ENCODE measurements around the gene CCDC57.

The CCDC57 gene

DNA sequence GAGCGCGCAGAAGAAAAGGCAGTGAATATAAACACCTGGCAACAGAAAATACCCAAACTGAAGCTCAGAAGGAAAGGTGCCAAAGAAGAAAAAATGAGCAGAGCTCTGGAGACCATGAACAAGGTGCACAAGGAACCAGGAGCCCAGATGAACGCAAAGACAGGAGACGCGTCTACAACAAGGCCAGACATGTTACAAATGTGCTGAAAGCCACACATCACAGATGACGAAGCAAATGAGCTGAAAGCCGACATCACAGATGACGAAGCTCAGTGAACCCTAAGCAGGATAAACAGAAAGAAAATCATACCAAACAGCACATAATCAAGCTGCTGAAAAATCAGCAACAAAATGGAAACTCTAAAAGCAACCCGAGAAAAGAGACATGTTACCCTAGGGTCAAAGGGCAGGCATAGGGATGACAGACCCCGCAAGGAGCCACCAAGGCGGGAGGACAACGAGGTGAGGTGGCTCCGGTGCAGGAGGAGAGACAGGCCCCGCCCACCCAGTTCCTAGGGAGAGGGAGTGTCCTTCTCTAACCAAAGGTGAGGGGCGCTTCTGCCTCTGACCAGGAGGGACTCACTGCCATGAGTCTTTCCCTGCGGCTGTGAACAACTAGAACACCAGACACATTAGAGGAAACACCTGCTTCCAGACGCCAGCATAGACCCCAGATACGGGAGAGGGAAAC is 39.1 kb downstream of the CCDC57 start:
- DNase-seq, result no peak

DNA sequence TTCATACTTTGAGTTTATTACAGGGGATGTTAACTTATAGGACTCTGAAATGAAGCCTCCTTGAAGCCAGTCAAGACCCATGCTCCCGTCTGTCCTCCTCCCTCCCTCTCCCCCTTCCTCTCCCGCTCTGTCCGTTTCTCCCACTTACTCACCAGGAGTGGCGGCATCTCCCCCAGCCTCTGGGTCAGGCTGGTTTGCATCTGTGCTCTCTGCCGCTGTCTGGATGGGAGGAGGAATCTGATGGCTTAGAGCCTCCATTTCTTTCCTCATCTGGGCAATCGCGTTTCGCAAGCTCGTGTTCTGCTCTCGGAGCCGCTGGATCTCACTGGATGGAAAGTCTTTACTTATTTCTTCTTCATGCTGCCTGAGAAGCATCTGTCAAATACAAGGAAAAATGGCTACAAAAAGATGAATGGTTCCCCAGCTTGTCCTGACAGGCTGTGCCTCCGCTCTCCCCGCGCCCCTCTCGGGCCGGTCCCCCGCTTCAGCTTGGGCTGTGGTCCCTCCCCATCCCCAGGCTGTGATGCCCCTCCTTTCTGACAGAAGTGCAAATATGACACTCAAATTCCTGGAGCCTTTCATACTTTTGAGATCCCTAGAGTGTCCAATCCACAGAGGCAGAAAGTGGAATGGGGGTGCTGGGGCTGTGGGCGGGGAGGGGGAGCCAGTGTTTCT is 40.0 kb downstream of the CCDC57 start:
- no peak for DNase-seq

DNA sequence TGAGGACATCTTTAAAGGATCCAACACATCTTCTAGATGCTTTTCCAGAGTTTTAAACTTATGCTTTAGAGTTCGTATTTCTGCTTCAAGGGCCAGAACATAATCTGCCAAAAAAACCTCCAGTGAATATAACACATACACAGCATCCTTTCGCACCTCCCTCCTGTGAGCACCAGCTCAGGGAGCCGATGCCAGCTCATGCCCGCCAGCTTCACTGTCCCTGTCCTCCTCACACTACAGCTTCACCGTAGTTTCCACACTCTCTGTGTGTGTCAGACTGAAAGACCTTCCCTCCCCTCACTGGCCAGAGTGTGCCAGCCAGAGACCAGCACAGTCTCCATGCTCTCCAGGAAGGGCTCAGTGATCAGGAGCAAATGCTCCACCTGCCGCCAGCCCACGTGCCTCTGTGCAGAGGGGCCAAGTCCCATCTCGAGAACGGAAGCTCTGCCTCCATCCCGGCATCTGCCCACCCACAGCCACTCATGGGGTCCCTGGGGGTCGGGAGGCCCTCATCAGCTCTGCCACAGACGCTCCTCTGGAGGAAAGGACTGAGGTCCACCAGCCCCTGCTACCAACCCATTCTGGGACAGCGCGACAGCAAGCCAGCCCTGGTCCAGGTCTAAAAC is 40.8 kb downstream of the CCDC57 start:
- no peak for DNase-seq

DNA sequence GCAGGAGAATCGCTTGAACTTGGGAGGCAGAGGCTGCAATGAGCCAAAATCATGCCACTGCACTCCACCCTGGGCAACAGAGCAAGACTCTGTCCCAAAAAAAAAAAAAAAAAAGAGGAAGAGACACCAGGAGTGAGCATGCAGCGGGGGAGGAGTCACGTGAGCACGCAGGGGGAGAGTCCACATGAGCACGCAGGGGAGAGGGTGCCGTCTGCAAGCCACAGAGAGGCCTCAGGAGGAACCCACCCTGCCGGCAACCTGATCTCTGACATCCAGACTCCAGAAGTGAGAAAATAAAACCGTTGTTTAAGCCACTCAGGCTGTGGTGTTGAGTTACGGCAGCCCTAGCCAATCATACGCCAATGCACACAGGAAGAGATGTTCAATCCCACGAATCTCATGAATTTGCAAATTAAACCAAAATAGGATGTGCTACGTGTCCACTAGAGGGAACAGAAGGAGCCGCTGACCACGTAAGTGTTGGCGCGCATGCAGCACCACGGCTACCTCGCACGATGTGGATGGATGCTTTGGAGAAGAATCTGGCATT is 42.2 kb downstream of the CCDC57 start:
- DNase-seq, result no peak

DNA sequence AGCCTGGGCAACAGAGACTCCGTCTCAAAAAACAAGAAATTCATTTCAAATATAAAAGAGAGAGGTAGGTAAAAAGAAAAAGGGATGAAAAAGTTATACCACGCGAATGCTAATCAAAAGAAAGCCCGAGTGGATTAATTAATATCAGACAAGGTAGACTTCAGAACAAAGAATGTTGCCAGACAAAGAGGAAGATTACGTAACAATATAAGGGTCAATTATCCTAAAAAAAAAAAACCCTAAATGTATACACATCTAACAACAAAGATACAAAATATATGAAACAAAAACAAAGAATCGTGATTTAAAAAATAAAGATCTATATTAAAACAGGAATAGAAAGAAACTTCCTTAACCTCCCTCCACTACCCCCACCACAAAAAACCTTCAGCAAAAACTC is 44.1 kb downstream of the CCDC57 start:
- DNase-seq, result no peak

DNA sequence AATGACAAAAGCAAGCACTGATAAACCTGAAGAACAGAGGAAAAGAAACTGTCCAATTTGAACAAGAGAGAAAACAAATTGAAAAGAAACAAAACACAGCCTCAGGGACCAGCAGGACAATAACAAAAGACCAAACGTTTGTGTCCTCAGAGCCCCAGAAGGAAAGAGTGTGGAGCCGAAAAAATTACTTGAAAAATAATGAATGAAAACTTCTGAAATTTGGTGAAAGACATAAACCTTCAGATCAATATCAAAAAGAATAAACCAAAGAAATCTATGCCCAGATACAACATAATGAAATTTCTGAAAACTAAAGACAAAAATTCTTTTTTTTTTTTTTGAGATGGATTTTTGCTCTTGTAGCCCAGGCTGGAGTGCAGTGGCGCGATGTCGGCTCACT is 45.6 kb downstream of the CCDC57 start:
- no peak for DNase-seq

DNA sequence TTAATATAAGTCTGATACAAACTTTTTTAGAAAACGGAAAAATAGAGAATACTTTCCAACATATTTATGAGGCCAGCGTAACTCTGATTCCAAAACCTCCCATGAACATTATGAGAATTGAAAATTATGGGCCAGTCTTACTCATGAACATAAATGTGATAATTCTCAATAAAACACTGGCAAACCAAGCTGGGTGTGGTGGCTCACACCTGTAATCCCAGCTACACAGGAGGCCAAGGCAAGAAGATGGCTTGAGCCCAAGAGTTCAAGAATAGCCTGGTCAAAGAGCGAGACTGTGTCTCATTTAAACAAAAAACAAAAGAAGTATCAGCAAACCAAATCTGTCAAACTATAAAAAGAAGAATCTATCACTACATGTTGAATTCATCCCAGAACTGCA is 47.8 kb downstream of the CCDC57 start:
- DNase-seq, result no peak

DNA sequence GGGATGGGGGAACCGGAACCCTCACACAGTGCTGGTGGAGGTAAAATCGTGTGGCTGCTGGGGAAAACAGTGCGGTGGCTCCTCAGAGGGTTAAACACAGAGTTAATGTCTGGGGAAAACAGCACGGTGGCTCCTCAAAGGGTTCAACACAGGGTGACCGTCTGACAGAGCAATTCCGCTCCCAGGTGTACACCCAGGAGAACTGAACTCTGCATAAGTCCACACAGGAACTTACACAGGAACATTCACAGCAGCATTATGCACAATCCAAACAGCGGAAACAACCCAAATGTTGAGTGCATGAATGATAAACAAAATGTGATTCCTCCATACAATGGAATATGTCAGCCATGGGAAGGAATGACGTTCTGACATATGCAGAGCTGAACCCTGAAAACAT is 51.4 kb downstream of the CCDC57 start:
- no peak for DNase-seq

DNA sequence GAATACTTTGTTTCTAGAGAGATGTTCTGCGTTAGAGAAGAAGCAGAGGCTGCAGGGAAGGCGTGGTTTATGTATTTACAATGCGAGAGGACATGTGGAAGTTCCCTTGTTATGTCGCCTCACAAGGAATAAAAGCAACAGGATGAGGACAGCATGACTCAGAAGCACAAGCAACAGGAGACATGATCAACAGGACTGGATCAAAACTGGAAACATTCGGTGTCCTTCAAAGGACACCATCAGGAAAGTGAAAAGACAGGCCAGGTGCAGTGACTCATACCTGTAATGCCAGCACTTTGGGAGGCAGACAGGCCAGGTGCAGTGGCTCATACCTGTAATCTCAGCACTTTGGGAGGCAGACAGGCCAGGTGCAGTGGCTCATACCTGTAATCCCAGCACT is 52.6 kb downstream of the CCDC57 start:
- DNase-seq, result no peak

DNA sequence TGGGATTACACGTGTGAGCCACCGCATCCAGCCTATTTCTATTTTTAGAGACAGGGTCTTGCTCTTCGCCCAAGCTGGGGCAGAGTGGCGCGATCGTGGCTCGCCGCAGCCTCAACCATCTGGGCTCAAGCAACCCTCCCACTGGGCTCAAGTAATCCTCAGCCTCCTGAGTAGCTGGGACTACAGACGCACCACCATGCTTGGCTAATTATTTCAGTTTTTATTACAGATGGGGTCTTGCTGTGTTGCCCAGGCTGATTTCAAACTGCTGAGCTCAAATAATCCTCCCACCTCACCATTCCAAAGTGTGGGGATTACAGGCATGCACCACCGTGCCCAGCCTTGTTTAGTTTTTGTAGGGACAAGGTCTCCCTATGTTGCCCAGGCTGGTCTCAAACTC is 53.8 kb downstream of the CCDC57 start:
- no peak for DNase-seq

DNA sequence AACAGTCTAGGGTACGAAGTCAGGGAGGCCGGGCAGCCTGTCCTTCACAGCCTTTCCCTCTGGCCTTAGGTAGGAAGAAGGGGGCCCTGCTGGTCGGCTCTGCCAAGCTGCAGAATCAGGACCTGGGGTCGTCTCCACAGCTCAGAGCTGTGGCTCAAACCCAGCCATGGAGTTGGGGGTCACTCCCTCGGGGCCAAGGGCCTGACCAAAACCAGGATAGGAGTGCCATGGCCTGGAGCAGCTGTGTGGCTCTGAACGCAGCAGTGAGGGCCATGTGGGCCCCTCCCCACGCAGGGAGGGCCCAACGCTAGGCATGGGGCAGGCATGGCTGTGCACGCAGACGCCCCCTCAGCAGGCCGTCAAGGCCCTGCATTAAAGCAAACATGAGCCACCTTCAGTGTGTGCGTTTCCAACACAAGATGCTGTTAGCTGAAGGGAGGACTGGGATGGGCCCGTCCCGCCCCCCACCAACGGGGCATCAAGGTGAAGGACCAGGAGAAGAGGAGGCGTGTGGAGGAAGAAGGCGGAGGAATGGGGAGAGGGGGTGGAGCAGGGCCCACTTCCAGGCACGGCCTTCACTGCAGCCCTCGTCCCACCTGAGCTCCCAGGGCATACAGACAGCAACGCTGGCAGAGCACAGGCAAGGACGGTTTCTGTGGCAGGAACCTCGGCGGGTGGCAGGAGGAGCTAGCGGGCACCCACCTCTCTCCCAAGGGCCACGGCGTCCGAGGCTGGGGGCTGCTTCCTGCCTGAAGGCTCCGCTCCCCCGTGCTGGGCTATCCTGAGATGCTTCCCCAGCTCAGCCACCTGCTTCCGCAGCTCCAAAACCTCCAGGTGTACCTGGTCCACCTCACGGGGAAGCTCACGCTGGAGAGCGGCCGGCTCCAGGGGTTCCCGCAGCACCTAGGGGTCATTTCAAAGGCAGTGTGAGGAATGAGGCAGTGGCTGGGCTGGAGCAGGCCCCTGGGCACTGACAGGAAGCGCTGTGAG is 55.3 kb downstream of the CCDC57 start:
- DNase-seq, result no peak

DNA sequence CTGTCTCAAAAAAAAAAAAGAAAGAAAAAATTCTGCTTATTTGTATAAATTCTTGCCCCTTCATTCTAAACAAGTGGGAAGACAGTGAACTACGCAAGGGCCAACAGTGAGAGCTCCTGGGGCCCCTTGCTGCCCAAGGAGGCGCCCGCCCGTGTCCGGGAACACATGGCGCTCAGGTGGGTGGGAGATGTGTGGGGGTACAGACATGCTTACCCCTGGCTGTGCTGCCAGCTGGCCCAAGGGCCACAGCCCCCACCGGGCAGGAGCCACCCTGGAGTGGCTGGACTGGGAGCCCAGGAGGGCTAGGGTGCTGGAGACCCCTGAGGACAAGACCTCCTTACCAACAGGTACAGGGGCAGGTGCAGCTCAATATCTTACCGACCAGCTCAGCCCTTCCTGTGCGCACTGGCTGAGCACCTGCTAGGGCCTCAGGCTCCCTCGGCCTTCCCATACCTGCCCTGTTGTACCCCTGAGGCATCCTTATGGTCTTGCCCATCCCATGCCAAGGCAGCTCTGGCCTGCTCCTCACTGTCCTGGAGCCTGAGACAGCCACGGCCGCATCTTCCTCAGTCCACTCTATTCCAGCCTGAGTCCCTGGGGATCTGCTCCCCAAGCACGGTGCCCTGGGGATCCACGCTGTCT is 56.2 kb downstream of the CCDC57 start:
- no peak for DNase-seq

DNA sequence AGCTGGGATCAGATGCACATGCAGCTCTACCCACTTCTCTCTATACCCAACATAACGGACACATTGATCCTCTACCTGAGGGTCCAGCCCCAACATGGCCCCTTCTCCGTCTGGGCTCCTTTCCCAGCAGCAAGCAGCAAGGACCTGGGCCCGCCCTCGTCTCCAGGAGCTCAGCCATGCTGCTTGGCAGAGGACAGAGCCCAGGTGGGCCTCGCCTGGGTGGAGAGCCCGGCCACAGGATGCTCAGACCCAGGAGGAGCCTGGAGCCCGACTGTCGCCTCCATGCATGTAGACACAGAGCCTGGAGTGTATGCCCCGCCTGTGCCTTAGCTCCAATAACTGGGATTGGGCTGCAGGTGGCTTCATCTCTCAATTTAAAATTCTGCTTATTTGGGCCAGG is 57.0 kb downstream of the CCDC57 start:
- no peak for DNase-seq

DNA sequence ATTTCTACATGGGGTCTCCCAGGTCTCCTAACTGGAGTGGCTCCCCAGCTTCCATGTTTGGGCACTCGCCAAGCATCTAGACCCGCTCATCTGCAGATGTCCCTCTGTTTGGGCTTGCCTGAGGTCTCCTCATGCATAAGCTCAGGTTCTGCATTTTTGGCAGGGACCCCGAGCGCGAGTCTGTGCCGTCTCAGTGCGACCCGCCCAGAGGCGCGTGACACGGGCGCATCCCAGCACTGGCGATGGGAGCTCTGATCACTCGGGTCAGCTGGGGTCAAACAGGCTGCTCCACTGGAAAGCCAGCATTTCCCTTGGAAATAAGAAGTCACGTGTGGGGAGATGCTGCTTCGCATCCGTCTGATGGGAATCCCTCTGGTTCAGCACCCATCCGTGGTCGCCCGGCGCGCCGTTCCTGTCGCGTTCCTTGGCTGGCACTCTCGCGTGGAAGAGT is 57.7 kb downstream of the CCDC57 start:
- no peak for DNase-seq

DNA sequence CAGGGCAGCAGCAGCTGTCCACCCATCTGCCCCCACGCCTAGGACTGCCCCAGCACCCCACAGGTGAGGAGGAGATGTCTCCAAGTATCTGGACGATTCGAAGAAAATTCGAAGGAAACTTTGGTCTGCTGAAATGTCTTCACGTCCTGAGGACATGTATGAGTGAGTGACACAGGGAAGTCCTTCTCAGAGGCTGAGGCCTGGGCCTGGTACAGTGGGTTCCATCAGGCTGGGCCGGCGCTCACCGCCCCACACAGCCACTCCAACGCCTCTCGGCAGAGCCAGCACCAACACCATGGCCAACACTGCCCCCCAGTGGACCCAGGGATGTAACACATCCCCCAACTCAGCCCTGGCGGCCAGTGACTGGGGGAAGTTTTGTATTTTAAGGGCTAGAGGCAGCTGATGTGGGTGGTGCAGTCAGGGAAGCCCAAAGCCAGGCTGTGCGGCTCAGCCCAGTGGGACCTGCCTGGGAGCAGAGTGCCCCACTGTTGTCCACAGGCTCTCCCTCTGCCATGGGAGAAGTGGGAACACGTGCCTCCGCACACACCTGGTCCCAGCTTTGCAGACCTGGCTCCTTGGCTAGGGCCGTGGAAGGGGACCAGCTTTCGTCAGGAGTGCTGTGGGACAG is 58.8 kb downstream of the CCDC57 start:
- DNase-seq, result peak in 1 of 2 experiments; percentile 58

DNA sequence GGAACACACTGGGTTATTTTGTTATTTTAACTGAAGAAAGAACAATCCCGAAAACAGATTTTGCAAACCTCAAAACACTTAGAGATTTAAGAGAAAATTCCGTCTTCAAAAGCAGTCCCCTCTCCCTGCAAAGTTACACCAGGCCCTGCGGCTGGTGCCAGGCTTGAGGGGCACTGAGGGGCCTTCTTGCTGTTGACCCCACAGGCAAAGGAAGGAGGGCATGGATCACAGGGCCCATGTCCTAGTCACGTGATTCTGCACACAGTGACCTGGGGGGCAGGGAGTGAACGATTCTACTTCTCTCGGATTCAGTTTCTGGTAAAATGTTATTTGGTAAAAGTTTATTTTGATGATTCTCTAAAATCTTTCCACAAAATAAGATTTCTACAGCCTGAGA is 59.3 kb downstream of the CCDC57 start:
- DNase-seq, result no peak

DNA sequence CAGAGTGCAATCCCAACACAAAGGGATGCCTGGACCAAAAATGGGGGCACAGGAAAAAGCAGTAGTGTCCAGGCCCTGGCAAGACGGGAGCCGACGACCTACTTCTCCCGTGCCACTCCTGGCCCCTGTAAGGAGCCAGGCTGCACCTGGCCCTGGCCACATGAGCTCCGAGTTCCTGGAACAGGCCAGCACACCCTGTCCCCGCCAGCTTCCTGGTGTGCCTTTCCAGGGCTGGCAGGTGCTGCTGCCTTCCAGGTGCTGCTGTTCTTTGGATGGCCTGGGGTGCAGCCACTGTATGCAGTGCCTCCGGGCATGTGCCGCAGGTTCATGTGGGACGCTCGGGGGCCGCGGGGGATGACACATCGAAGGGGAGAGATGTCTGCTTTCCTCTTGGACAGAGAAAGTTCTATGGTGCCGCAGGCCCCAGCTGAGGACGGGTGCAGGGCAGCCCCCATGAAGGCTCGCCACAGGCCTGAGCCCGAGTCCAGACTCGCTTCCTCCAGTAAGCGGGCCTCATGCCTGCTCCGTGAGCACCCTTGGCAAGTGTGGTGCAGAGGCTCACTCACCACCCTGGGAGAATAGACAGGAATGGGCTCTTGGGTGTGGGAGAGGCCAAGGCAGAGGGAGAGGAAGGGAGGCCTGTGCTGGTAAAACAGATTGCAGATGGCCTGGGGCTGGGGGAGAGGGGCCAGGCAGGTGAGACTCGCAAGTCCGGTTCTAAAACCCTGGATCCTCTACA is 59.9 kb downstream of the CCDC57 start:
- peak; percentile 28 to 47 for DNase-seq

DNA sequence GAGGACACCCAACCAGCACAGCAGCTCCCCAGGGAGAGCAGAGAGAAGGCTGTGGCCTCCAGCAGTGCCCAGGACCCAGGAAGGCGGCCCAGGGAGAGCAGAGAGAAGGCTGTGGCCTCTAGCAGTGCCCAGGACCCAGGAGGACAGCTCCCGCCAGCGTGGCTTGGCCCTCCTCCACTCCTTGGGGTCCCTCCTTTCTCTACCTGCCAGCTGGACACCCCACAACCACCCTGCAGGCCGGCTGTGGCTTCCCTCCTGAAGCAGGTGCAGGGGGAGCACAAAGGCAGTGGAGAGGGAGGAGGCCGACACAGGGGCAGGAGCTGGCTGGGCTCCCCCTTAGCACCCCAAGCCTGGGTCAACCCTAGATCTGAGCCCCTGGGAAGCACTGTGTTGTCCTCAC is 60.5 kb downstream of the CCDC57 start:
- DNase-seq, result no peak

DNA sequence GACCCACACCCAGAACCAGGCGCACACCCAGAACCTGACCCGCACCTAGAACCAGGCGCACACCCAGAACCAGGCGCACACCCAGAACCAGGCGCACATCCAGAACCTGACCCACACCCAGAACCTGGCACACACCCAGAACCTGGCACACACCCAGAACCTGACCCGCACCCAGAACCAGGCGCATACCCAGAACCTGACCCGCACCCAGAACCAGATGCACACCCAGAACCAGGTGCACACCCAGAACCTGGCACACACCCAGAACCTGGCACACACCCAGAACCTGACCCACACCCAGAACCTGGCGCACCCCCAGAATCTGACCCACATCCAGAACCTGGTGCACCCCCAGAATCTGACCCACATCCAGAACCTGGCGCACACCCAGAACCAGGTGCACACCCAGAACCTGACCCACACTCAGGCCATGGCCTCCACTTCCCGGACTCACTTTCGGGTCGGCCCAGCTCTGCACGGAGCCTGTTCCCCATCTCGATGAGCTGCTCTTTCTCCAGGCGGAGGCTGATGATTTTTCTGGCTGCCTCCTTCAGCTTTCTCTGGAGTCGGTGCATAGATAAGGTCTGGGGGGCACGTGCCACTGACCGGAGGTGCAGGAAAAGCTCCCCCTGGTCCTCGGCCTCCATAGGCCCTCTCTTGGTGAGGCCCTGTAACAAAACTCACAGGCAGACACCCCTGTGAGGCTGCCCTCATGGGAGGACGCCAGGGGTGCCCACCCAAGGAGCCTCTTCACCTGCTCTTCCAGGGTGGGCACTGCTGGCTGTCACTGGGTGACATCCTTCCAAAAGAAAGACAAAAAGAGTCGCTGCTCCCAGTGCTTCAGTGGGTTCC is 61.3 kb downstream of the CCDC57 start:
- DNase-seq, result no peak

Data from cerebellar nuclear complex (tissue), 1 donor.